H9 (cell line): Measurements from ENCODE around the gene SRC. TPM values are rescaled to one million over a fixed set of nuclear protein-coding genes. Genes with fewer than 3 reads are reported as not detected.

Experiments used
- DNase-seq: peaks from one replicate; pipeline ENCODE4 v3.0.0-alpha.2; 2017
- H2AFZ ChIP-seq: one replicate; pipeline ENCODE4 v1.6.1; 2013; ENCODE audit warnings: mild to moderate bottlenecking, low read length, control low read depth, moderate library complexity
- H2AK5ac ChIP-seq: 2 replicates; pipeline ENCODE4 v1.6.1; 2013; ENCODE audit warnings: low read length, control low read depth, mixed read lengths; ENCODE audit not compliant: insufficient read length
- H2BK120ac ChIP-seq: one replicate; pipeline ENCODE4 v1.6.1; 2013; ENCODE audit warnings: low read depth, mild to moderate bottlenecking, low read length, control low read depth, inconsistent platforms; ENCODE audit not compliant: poor library complexity, severe bottlenecking
- H2BK12ac ChIP-seq: 2 replicates; pipeline ENCODE4 v1.6.1; 2013; ENCODE audit warnings: low read length, control low read depth, mixed read lengths, low read depth; ENCODE audit not compliant: insufficient read length
- H2BK15ac ChIP-seq: 2 replicates; pipeline ENCODE4 v1.6.1; 2013; ENCODE audit warnings: low read depth, low read length, control low read depth
- H2BK20ac ChIP-seq: one replicate; pipeline ENCODE4 v1.6.1; 2013; ENCODE audit warnings: low read depth, mild to moderate bottlenecking, low read length, control low read depth, inconsistent platforms; ENCODE audit not compliant: poor library complexity, severe bottlenecking
- H2BK5ac ChIP-seq: 2 replicates; pipeline ENCODE4 v1.6.1; 2013; ENCODE audit warnings: low read length, control low read depth, mixed read lengths; ENCODE audit not compliant: insufficient read length
- H3K14ac ChIP-seq: 2 replicates; pipeline ENCODE4 v1.6.1; 2013; ENCODE audit warnings: low read length, control low read depth; ENCODE audit not compliant: insufficient read depth
- H3K18ac ChIP-seq: 2 replicates; pipeline ENCODE4 v1.6.1; 2013; ENCODE audit warnings: low read depth, mild to moderate bottlenecking, mixed read lengths, low read length, control low read depth; ENCODE audit not compliant: insufficient read length
- H3K23ac ChIP-seq: 2 replicates; pipeline ENCODE4 v1.6.1; 2013; ENCODE audit warnings: low read length, control low read depth, mixed read lengths, low read depth; ENCODE audit not compliant: insufficient read length
- H3K23me2 ChIP-seq: 2 replicates; pipeline ENCODE4 v1.6.1; 2013; ENCODE audit warnings: low read depth, mild to moderate bottlenecking, mixed read lengths, low read length, control low read depth; ENCODE audit not compliant: insufficient read length, poor library complexity, severe bottlenecking
- H3K27ac ChIP-seq: 2 replicates; pipeline ENCODE4 v1.5.1; 2013; ENCODE audit warnings: low read length, control low read depth, mixed read lengths, low read depth; ENCODE audit not compliant: insufficient read length
- H3K27me3 ChIP-seq: 2 replicates; pipeline ENCODE4 v1.6.1; 2013; ENCODE audit warnings: low read length, control low read depth, inconsistent platforms; ENCODE audit not compliant: insufficient read depth
- H3K4ac ChIP-seq: 2 replicates; pipeline ENCODE4 v1.6.1; 2013; ENCODE audit warnings: low read depth, mild to moderate bottlenecking, control low read depth, inconsistent platforms, low read length, moderate library complexity
- H3K4me1 ChIP-seq: 2 replicates; pipeline ENCODE4 v1.6.1; 2013; ENCODE audit warnings: low read length, control low read depth, inconsistent platforms; ENCODE audit not compliant: insufficient read depth
- H3K4me2 ChIP-seq: 2 replicates; pipeline ENCODE4 v1.6.1; 2013; ENCODE audit warnings: low read length, control low read depth, mixed read lengths; ENCODE audit not compliant: insufficient read length, insufficient read depth
- H3K56ac ChIP-seq: 2 replicates; pipeline ENCODE4 v1.6.1; 2013; ENCODE audit warnings: low read depth, mild to moderate bottlenecking, mixed read lengths, low read length, control low read depth; ENCODE audit not compliant: insufficient read length
- H3K79me1 ChIP-seq: 2 replicates; pipeline ENCODE4 v1.6.1; 2013; ENCODE audit warnings: low read depth, mild to moderate bottlenecking, moderate library complexity, low read length, control low read depth, inconsistent platforms; ENCODE audit not compliant: insufficient read depth, poor library complexity, severe bottlenecking
- H3K79me2 ChIP-seq: 2 replicates; pipeline ENCODE4 v1.6.1; 2013; ENCODE audit warnings: low read length, control low read depth, inconsistent platforms; ENCODE audit not compliant: insufficient read depth
- H3K9ac ChIP-seq: 2 replicates; pipeline ENCODE4 v1.6.1; 2013; ENCODE audit warnings: low read length, control low read depth, mixed read lengths; ENCODE audit not compliant: insufficient read length; ENCODE audit errors: extremely low read depth
- H3K9me3 ChIP-seq: one replicate; pipeline ENCODE4 v1.6.1; 2013; ENCODE audit warnings: low read depth, low read length, inconsistent platforms; ENCODE audit not compliant: control insufficient read depth
- H3T11ph ChIP-seq: one replicate; pipeline ENCODE4 v1.6.1; 2013; ENCODE audit warnings: mild to moderate bottlenecking, low read length, control low read depth, inconsistent platforms
- H4K20me1 ChIP-seq: one replicate; pipeline ENCODE4 v1.6.1; 2013; ENCODE audit not compliant: control insufficient read depth, insufficient read length, insufficient read depth
- H4K5ac ChIP-seq: 2 replicates; pipeline ENCODE4 v1.6.1; 2013; ENCODE audit warnings: low read depth, mild to moderate bottlenecking, mixed read lengths, low read length, control low read depth; ENCODE audit not compliant: insufficient read length
- H4K8ac ChIP-seq: replicated peaks from 2 replicates; pipeline ENCODE4 v1.6.1; 2013; ENCODE audit warnings: low read length, control low read depth, mixed read lengths, low read depth; ENCODE audit not compliant: insufficient read length
- H4K91ac ChIP-seq: 2 replicates; pipeline ENCODE4 v1.6.1; 2013; ENCODE audit warnings: low read depth, mild to moderate bottlenecking, moderate library complexity, mixed read lengths, low read length, control low read depth; ENCODE audit not compliant: insufficient read length
- H3K27ac Mint-ChIP-seq, 3 experiments: 2 replicates in 2 of 3; 3 replicates in 1 of 3; pipeline ENCODE4 v1.8.0; 2020 to 2021; ENCODE audit warnings: mixed read lengths in 3 of 3, mild to moderate bottlenecking in 1 of 3, moderate library complexity in 1 of 3
- H3K27me3 Mint-ChIP-seq: 2 replicates; pipeline ENCODE4 v1.8.0; 2021; ENCODE audit warnings: low read depth, mild to moderate bottlenecking, moderate library complexity, mixed read lengths
- H3K36me3 Mint-ChIP-seq, 3 experiments: 2 replicates in 2 of 3; 3 replicates in 1 of 3; pipeline ENCODE4 v1.8.0; 2020 to 2021; ENCODE audit warnings: low read depth in 3 of 3, mixed read lengths in 3 of 3; ENCODE audit not compliant: insufficient read depth in 1 of 3
- H3K4me1 Mint-ChIP-seq, 2 experiments: 2 replicates each; pipeline ENCODE4 v1.8.0; 2020; ENCODE audit warnings: mixed read lengths in 2 of 2
- H3K4me3 Mint-ChIP-seq, 2 experiments: 2 replicates in 1 of 2; 3 replicates in 1 of 2; pipeline ENCODE4 v1.8.0; 2020 to 2021; ENCODE audit warnings: mild to moderate bottlenecking in 2 of 2, mixed read lengths in 2 of 2, moderate library complexity in 1 of 2
- H3K9me3 Mint-ChIP-seq, 2 experiments: 2 replicates in 1 of 2; 3 replicates in 1 of 2; pipeline ENCODE4 v1.8.0; 2020; ENCODE audit warnings: mild to moderate bottlenecking in 2 of 2, mixed read lengths in 2 of 2, moderate library complexity in 1 of 2
- WGBS: extraction: QIAGEN DNeasy Blood & Tissue Kit; methylation state at CpG from one replicate; pipeline ENCODE4 v1.1.7; 2013; ENCODE audit warnings: missing lambda C conversion rate, low lambda C conversion rate, mixed read lengths; ENCODE audit not compliant: insufficient read length; ENCODE audit errors: extremely low coverage; 5-methylcytosine and 5-hydroxymethylcytosine counted together
- total RNA-seq: library from RNA; stranded (reverse); gene quantifications from 2 replicates; pipeline ENCODE4 v1.2.1, GENCODE V29; 2021
- TF ChIP-seq, protein P1 (sequence below): fragments of 200-600 bp; sonication (generic); conservative IDR thresholded peaks from 3 replicates; pipeline ENCODE4 v1.8.0; 2021; ENCODE audit warnings: antibody characterized with exemption, mild to moderate bottlenecking

Gene SRC
- total RNA-seq, 1 experiment from 2014 or later, result 44.5 TPM

DNA sequence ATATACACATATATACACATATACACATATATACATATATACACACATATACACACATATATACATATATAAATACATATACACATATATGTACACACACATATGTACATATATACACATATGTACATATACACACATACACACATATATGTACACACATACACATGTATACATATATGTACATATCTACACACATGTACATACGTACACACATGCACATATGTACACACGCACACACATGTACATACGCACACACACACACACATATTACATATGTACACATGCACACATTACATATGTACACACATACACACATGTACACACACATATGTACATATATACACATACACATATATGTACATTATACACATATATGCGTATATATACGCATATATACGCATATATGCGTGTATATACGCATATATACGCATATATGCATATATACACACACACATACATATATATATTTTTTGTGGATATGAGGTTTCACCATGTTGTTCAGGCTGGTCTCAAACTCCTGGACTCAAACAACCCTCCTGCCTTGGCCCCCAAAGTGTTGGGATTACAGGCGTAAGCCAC is 27.2 kb downstream of the SRC start:
- Histone ChIP-seq H3K23me2 (no peaks in the 10 kb centered on the region), H3K18ac (no peak overlapping the region), H2BK5ac (no peak overlapping the region), H3K9me3 (no peaks in the 10 kb centered on the region), H4K8ac (no peak overlapping the region), H2BK15ac (no peak overlapping the region), H3K4ac (no peak overlapping the region), H3K14ac (no peak overlapping the region), H3K23ac (no peak overlapping the region), H3K27me3 (no peaks in the 10 kb centered on the region), H3K4me1 (no peaks in the 10 kb centered on the region), H3K79me2 (no peaks in the 10 kb centered on the region; the same call in 1 of the 2 replicates), H3T11ph (no peak overlapping the region), H2BK20ac (no peak overlapping the region), H4K20me1 (no peaks in the 10 kb centered on the region), H2AFZ (no peak overlapping the region), H4K91ac (no peak overlapping the region), H3K4me2 (no peak overlapping the region), H2AK5ac (no peak overlapping the region), H2BK120ac (no peak overlapping the region), H4K5ac (no peak overlapping the region), H3K9ac (no peak overlapping the region), H2BK12ac (no peak overlapping the region), H3K79me1 (peaks cover 4% of the 10 kb centered on the region), H3K56ac (no peak overlapping the region), H3K27ac (no peak overlapping the region)
- no CpG with 5 or more reads among the region's 10 CpGs for WGBS
- H3K27me3 Mint-ChIP-seq, result no peaks in the 10 kb centered on the region
- TF ChIP-seq, protein P1, sequence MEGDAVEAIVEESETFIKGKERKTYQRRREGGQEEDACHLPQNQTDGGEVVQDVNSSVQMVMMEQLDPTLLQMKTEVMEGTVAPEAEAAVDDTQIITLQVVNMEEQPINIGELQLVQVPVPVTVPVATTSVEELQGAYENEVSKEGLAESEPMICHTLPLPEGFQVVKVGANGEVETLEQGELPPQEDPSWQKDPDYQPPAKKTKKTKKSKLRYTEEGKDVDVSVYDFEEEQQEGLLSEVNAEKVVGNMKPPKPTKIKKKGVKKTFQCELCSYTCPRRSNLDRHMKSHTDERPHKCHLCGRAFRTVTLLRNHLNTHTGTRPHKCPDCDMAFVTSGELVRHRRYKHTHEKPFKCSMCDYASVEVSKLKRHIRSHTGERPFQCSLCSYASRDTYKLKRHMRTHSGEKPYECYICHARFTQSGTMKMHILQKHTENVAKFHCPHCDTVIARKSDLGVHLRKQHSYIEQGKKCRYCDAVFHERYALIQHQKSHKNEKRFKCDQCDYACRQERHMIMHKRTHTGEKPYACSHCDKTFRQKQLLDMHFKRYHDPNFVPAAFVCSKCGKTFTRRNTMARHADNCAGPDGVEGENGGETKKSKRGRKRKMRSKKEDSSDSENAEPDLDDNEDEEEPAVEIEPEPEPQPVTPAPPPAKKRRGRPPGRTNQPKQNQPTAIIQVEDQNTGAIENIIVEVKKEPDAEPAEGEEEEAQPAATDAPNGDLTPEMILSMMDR, result no peak
- H3K4me3 Mint-ChIP-seq, result no peak overlapping the region
- no peaks in the 10 kb centered on the region for H3K9me3 Mint-ChIP-seq
- peaks cover 0 to under 1% of the 10 kb centered on the region in 2 experiments; a peak in 2 of 4 replicates for H3K4me1 Mint-ChIP-seq
- H3K36me3 Mint-ChIP-seq, result peaks cover 0 to 40% (median 18%) of the 10 kb centered on the region in 3 experiments; a peak in 5 of 7 replicates
- no peak overlapping the region for H3K27ac Mint-ChIP-seq
- DNase-seq, result no peak
